Keratinocyte (primary cell): Measurements from ENCODE around the gene USP10. TPM values are rescaled to one million over a fixed set of nuclear protein-coding genes. Genes with fewer than 3 reads are reported as not detected.

Experiments used
- DNase-seq: peaks from one replicate; pipeline ENCODE4 v3.0.0-alpha.2; 2011; ENCODE audit warnings: low read depth, missing footprints, low spot score
- FAIRE-seq: peaks from 2 replicates; lab custom pipeline; 2011; peaks lifted over from hg19 to GRCh38; lab: Jason Lieb, UNC
- H2AFZ ChIP-seq: 2 replicates; pipeline ENCODE4 v1.6.0; 2012; ENCODE audit warnings: low read length, control low read depth, inconsistent platforms; ENCODE audit not compliant: control insufficient read depth
- H3K27ac ChIP-seq: 2 replicates; pipeline ENCODE4 v1.5.1; 2011; ENCODE audit warnings: low read length; ENCODE audit not compliant: control insufficient read depth, insufficient read depth
- H3K27me3 ChIP-seq: 3 replicates; pipeline ENCODE4 v1.6.0; 2011; ENCODE audit warnings: low read length; ENCODE audit not compliant: control insufficient read depth, insufficient read depth; ENCODE audit errors: extremely low read depth
- H3K36me3 ChIP-seq, 2 experiments: 2 replicates in 1 of 2; 3 replicates in 1 of 2; pipeline ENCODE4 v1.5.1; 2011; ENCODE audit warnings: low read length in 2 of 2, mild to moderate bottlenecking in 1 of 2; ENCODE audit not compliant: control insufficient read depth in 2 of 2, insufficient read depth in 2 of 2; ENCODE audit errors: extremely low read depth in 1 of 2
- H3K4me1 ChIP-seq: 3 replicates; pipeline ENCODE4 v1.5.1; 2011; ENCODE audit warnings: low read length; ENCODE audit not compliant: control insufficient read depth, insufficient read depth; ENCODE audit errors: extremely low read depth
- H3K4me2 ChIP-seq: 3 replicates; pipeline ENCODE4 v1.6.0; 2011; ENCODE audit warnings: low read depth, low read length; ENCODE audit not compliant: control insufficient read depth, insufficient read depth; ENCODE audit errors: extremely low read depth
- H3K4me3 ChIP-seq, 3 experiments: fragments of 200-600 bp in 1 of 3; sonication (generic) in 1 of 3; 2 replicates in 2 of 3; 3 replicates in 1 of 3; pipeline ENCODE4 v1.5.1; 2011 to 2016; ENCODE audit warnings: low read length in 3 of 3, mild to moderate bottlenecking in 3 of 3, control low read depth in 2 of 3, inconsistent platforms in 1 of 3, low read depth in 1 of 3, mixed read lengths in 1 of 3, mixed run types in 1 of 3, moderate library complexity in 1 of 3; ENCODE audit not compliant: control insufficient read depth in 2 of 3, insufficient read depth in 2 of 3; ENCODE audit errors: extremely low read depth in 1 of 3
- H3K79me2 ChIP-seq: 2 replicates; pipeline ENCODE4 v1.6.0; 2012; ENCODE audit warnings: low read length; ENCODE audit not compliant: control insufficient read depth, insufficient read depth
- H3K9ac ChIP-seq: 3 replicates; pipeline ENCODE4 v1.6.0; 2011; ENCODE audit warnings: low read length; ENCODE audit not compliant: control insufficient read depth, insufficient read depth; ENCODE audit errors: extremely low read depth
- H3K9me1 ChIP-seq: 3 replicates; pipeline ENCODE4 v1.6.0; 2011; ENCODE audit warnings: low read length; ENCODE audit not compliant: control insufficient read depth, insufficient read depth; ENCODE audit errors: extremely low read depth
- H3K9me3 ChIP-seq: 2 replicates; pipeline ENCODE4 v1.5.1; 2012; ENCODE audit warnings: low read depth, low read length; ENCODE audit not compliant: control insufficient read depth
- H4K20me1 ChIP-seq: 3 replicates; pipeline ENCODE4 v1.6.0; 2011; ENCODE audit warnings: low read length; ENCODE audit not compliant: control insufficient read depth, insufficient read depth; ENCODE audit errors: extremely low read depth
- CTCF ChIP-seq, 3 experiments: IDR thresholded peaks in 1 of 3; conservative IDR thresholded peaks in 1 of 3; optimal IDR thresholded peaks in 1 of 3; 2 replicates in 2 of 3; 3 replicates in 1 of 3; pipeline versions ENCODE3 to v1.5.1; 2011; ENCODE audit warnings: low read length in 3 of 3, mild to moderate bottlenecking in 3 of 3, moderate library complexity in 2 of 3, control low read depth in 1 of 3, inconsistent platforms in 1 of 3; ENCODE audit not compliant: insufficient read depth in 2 of 3; ENCODE audit errors: extremely low read depth in 1 of 3
- EZH2 ChIP-seq: IDR thresholded peaks from one replicate; pipeline ENCODE4 v1.6.1; 2012; ENCODE audit warnings: inconsistent platforms, mild to moderate bottlenecking, low read length, moderate library complexity
- dilution Hi-C: fragments of 300-500 bp; cut with MboI; formaldehyde crosslinking; loops from one replicate; pipeline ENCODE4 v1.7.0; 2020; ENCODE audit warnings: low sequenced_read_pairs; ENCODE audit not compliant: extremely low pct_ligation_motif_present
- polyA plus RNA-seq, 5 experiments: library from polyadenylated mRNA; depleted of rRNA in 3 of 5; stranded (reverse) in 3 of 5; stranded (forward) in 1 of 5; unstranded in 1 of 5; fragments of >200 nt; gene quantifications; 1 replicate in 1 of 5; 2 replicates in 3 of 5; 3 replicates in 1 of 5; pipeline versions ENCODE4 v1.2.1 to v1.2.3, GENCODE V29; 2011 to 2012; ENCODE audit warnings: missing spikeins in 2 of 5, low read depth in 1 of 5, low replicate concordance in 1 of 5

USP10 gene
- polyA plus RNA-seq, 1 donor (not counting 4 experiments of a cell fraction or from before 2014, with no cell fraction given), result 92.0 TPM

- Histone ChIP-seq H3K79me2 (no peaks in the 10 kb centered on the region), H3K27me3 (no peaks in the 10 kb centered on the region), H3K9ac (no peak overlapping the region), H3K36me3 (peaks cover 10 to 13% of the 10 kb centered on the region in 2 experiments), H3K4me1 (no peaks in the 10 kb centered on the region), H3K9me3 (no peaks in the 10 kb centered on the region), H3K9me1 (no peaks in the 10 kb centered on the region), H3K4me2 (no peak overlapping the region), H3K27ac (no peak overlapping the region), H2AFZ (no peak overlapping the region), H3K4me3 (no peak overlapping the region), H4K20me1 (no peaks in the 10 kb centered on the region)
- dilution Hi-C loops, result loop anchor here (10.0 kb wide), 1 partner anchor 192 kb away; no protein-coding TSS in a partner anchor
- no peak for DNase-seq
- FAIRE-seq, result no peak
- TF ChIP-seq CTCF (optimal IDR thresholded peaks at IDR 0.05 in 1 of 3, IDR thresholded peaks at IDR 0.05 in 1 of 3, conservative IDR thresholded peaks at IDR 0.05 in 1 of 3; ENCODE audit: extremely low read depth in 1 of 3, insufficient read depth in 2 of 3, low read length in 3 of 3) (no peak), EZH2 (no peak)
These were observed 83.0 kb downstream of the USP10 start for GRCh38 chr16:84782846-84783245.

- TF ChIP-seq EZH2, result no peak
- TF ChIP-seq CTCF (optimal IDR thresholded peaks at IDR 0.05 in 1 of 3, IDR thresholded peaks at IDR 0.05 in 1 of 3, conservative IDR thresholded peaks at IDR 0.05 in 1 of 3; ENCODE audit: extremely low read depth in 1 of 3, insufficient read depth in 2 of 3, low read length in 3 of 3), result no peak
These were observed 86.2 kb downstream of the USP10 start for GRCh38 chr16:84785843-84786581.

More at GRCh38 chr16:84785843-84786581, 86.2 kb downstream of the USP10 start:
- H3K4me1 ChIP-seq, result no peaks in the 10 kb centered on the region
- no peak overlapping the region for H3K4me2 ChIP-seq
- H3K27me3 ChIP-seq, result no peaks in the 10 kb centered on the region
- dilution Hi-C loops, result loop anchor here (10.0 kb wide), 1 partner anchor 189 kb away; no protein-coding TSS in a partner anchor
- no peak for DNase-seq
- H3K9me1 ChIP-seq, result no peaks in the 10 kb centered on the region
- no peaks in the 10 kb centered on the region for H3K79me2 ChIP-seq
- H3K27ac ChIP-seq, result no peak overlapping the region
- no peak overlapping the region for H3K9ac ChIP-seq
- no peak overlapping the region for H2AFZ ChIP-seq
- no peaks in the 10 kb centered on the region for H4K20me1 ChIP-seq
- H3K36me3 ChIP-seq, result no peaks in the 10 kb centered on the region
- FAIRE-seq, result no peak
- H3K4me3 ChIP-seq, result no peak overlapping the region
- H3K9me3 ChIP-seq, result no peaks in the 10 kb centered on the region
